ENCODE data around the gene MPZL2.

The MPZL2 gene

DNA sequence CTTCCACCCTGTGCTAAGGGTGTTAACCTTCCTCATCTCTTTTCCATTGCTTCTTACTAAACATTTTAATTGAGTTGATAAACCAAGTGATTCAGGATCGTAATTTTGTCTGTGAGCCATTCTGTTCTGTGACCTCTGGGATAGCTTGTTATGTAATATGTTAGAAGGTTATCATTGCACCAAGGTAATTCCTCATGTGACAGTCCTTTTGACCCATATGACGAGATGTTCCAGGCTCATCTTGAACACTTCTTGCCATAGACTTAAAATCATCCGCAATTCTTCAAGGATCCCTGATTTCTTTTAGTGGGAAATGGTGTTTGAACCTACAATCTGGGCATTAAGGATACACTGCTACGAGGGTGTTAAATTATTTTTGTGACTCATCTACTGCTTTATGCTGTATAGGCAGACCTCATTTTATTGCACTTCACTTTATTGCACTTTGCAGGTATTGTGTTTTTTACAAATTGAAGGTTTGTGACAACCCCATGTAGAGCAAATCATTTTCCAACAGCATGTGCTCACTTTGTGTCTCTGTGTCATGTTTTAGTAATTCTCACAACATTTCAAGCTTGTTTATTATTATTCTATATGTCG lies 19.0 kb upstream of the MPZL2 start:
- DNase-seq: no peak

- no peak for DNase-seq
These were observed 18.5 kb upstream of the MPZL2 start for GRCh38 chr11:118282606-118283005.

DNA sequence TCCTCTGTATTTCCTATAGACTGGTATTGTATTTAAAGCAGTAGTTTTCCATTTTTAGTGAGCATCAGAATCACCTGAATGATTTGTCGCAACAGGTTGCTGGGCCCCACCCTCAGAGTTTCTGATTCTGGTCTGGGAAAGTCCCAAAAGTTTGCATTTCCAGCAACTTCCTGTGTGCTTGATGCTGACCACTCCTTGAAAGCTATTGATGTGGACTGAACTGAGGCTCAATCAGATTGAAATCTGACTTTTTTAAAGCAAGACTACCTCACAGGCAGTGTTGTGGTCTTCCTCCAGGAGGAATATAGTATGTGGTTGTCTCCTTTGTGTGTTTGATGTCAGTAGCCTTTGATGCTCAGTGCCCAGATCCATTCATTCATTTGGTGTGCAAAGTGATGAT lies 17.2 kb upstream of the MPZL2 start:
- no peak for DNase-seq

GRCh38 chr11:118277312-118277711 lies 13.2 kb upstream of the MPZL2 start:
- no peak for DNase-seq

DNA sequence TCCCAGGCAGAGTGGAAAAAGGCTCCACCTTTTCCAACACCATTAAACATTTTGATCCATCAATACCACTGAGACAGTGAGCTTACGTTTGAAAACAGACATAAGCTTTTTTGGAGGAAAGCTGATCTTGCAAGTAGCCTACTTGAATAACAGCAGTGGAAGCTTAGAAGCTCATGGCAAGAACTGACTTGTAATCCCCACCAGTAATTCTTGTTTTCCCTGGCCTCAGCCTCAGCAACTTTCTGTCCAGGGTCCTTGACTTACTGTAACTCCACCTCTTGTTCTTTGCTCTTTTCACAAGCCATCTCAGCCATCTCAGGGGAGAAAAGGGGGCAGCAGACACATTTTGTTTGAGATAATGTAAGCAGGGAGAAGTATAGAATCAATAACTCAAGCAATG lies 12.3 kb upstream of the MPZL2 start:
- DNase-seq: no peak

DNA sequence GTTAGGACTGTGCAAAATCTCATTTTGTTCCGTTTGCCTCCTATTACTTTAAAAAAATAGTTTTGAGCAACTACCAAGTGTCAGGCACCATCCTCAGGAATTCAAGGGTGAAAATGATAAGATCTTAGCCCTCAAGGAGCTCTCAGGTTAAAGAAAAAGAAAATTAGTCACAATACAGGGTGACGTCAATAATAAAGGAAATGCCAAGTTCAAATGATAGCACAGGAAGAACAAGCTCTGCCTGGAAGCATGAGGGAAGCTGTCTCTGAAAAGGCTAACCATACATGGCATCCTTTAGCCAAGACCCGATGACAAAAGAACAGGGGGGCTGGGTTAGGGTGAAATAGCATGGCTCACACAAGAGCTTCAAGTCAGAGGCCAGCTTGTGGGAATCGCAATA lies 11.1 kb upstream of the MPZL2 start:
- DNase-seq: no peak

GRCh38 chr11:118274186-118274585 lies 10.1 kb upstream of the MPZL2 start:
- no peak for DNase-seq

GRCh38 chr11:118272001-118272400 lies 7.9 kb upstream of the MPZL2 start:
- DNase-seq: no peak

- no peak for DNase-seq
These were observed 3.4 kb upstream of the MPZL2 start for GRCh38 chr11:118267486-118267885.

GRCh38 chr11:118265954-118266353 lies 1.9 kb upstream of the MPZL2 start:
- DNase-seq: no peak

GRCh38 chr11:118264569-118265465 lies 720 bp upstream of the MPZL2 start:
- no peak for DNase-seq

DNA sequence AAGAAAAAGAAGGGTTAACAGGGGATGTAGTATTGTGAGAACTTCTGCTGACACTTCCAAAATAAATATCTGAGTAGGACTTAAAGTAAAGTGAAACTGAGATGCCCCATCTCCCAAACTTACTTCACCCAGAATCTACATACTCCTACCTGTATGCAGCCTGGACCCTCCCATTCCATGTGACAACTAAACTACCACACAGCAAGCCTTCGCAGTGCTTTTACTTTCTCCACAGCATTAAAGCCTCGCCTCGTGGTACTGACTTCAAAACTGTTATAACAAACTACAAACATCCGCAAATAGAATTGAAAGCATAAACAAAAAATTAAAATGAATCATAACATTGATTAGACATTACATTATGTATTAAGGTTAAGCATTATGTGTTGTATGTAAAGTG lies 985 bp downstream of the MPZL2 start:
- no peak for DNase-seq

- no peak for DNase-seq
These were observed 3.7 kb downstream of the MPZL2 start for GRCh38 chr11:118260353-118260752.

DNA sequence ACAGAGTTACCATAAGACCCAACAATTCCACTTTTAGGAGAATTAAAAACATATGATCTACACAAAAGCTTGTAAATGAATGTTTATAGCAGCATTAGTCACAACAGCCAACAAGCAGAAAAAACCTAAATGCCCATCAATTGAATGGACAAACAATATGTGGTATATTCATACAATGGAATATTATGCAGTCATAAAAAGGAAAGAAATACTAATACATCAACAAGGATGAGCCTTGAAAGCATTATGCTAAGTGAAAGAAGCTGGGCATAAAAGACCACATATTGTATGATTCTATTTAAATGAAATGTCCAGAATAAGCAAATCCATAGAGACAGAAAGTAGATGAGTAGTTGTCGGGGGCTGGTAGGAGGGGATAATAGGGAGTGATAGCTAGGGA lies 5.0 kb downstream of the MPZL2 start:
- DNase-seq: no peak

- DNase-seq: no peak
These were observed 5.7 kb downstream of the MPZL2 start for GRCh38 chr11:118258410-118258809.

- no peak for DNase-seq
These were observed 11.4 kb downstream of the MPZL2 start for GRCh38 chr11:118252688-118253087.

GRCh38 chr11:118251858-118252652 lies 12.0 kb downstream of the MPZL2 start, which contains the start of gene MPZL3:
MPZL3 (minus strand) TSS chr11:118252365; CDS start chr11:118252294, 71 bp downstream.
- peak; percentile 82 for DNase-seq

DNA sequence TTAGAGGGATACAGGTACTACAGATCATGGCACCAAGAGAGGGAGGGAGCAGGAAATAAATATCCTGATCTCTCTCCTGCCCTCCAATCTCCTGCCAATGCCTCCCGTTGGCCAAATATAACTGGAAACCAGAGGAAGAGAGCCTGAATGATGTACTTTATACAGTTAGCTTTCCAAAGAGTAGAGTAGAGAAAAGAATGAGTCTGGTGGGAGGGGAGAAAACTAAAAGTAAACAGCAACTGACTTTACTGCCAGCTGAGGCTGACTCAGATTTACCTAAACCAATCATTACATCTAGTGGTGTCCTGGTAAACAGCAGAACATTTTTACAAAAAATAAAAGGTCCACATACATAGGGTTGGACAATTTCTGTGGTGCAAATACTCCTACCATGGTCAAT lies 17.1 kb downstream of the MPZL2 start:
- DNase-seq: no peak

DNA sequence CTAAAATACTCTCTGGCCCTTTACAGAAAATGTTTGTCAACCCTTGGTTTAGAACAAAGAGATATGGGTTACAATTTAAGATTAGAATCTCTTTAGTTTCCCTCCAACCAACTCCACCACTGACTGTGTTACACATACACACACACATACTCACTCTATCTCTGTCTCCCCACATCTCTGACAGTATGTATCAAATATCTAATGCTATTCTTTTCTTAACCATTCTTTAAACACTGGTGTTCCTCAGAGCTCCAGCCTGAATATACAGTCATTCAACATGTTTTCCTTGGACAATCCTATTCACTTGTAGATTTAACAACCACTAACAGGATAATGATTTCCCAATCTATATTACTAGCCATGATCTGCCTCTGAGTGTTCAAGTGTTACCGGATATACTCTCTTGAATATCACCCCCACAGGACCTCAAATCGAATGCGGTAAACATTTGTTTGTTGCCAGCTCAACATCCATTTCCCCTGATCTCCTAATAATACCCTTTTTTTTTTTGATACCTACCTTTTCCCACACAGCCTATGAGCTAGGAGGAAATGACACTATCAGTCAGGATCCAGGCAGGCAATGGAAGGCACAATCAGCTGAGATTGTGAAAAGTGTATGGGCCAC lies 18.0 kb downstream of the MPZL2 start:
- no peak for DNase-seq

- DNase-seq: no peak
These were observed 19.9 kb downstream of the MPZL2 start for GRCh38 chr11:118243993-118244762.

DNA sequence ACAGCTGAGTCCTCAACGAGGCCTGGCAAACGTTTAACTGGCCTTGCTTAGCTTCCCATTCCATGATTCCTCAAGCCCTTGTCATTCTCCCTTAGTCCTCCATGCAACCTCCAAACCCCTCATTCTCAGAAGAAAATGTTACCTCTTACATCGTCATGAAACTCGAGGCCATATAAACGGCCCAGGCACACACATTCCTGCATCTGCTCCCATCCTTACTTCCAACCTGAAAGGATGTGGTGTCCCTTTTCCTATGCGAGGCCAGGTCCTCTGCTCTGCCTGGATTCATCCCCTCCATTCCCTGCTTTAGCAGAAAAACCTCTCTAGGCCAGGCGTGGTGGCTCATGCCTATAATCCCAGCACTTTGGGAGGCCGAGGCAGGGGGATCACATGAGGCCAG lies 20.9 kb downstream of the MPZL2 start:
- no peak for DNase-seq

GRCh38 chr11:118241764-118242098 lies 22.4 kb downstream of the MPZL2 start:
- no peak for DNase-seq

Measured in NCI-H748 treated with DMSO at 0.1 percent for 48 hours (cell line).